ENCODE measurements around the gene MT1H.
"Not testable (repeated sequence)": the region's sequence is repeated elsewhere in the genome, so short reads cannot be mapped to it uniquely, and the experiment has no call there.

The MT1H gene

DNA sequence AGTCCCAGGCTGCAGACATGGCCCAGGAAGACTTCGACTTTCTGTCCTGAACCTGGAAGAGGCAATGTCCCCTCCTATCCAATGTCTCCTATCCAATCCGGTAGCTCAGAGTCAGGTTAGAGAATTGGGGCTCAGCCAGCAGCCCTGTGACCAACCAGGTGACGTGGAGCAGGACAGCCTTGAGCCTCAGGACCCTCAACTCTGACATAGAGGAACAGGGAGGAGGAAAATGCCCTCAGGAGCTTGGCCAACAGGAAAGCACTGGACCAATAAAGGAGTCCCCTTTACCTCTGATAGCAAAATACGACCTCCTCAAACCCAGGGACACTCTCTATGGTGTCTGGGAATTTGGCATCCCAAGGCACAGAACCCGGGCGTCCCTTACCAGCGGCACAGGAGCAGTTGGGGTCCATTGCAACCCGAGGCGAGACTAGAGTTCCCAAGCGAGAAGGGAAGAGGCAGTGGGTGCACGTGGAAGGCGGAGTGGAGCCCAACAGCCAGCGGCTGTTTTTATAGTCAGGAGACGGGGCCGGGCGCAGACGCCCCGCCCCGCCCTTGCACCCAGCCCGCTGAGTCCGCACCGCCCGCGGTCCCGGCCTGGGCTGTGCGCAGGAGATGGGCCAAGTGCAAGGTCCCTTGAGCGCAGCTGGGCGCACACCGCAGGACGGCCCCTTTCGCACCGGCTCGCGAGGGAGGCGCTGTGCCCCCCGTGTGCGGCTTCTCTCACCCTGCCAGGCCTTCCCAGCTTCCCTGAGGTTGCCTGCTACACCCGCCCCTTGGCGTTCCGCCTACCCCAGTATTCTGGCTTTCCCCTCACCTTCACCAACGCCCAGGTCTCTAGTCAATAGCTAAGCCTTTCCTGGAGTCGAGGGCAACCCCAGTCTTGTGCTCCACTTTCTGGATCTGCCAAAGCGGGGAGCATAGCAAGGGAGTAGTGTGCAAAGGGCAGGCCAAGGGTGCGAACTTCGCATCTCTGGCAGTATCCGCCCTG, 1.7 kb upstream of the MT1H start, which contains the start of gene MT1G:
MT1G (minus strand) TSS at position 485 of the 991 bp plus-strand sequence; CDS start at position 413, 72 bp downstream.
- Histone ChIP-seq H2AFZ (ENCODE audit: low read length) (no peak within 1 kb of the TSS), H3K27ac (ENCODE audit: low read depth, low read length, poor library complexity, severe bottlenecking) (no peak within 1 kb of the TSS), H3K4me1 (ENCODE audit: insufficient read depth, low read length, severe bottlenecking) (no peaks in the 10 kb centered on the region), H3K4me3 (ENCODE audit: low read depth, low read length, poor library complexity, severe bottlenecking) (no peak within 1 kb of the TSS), H3K79me2 (ENCODE audit: insufficient read depth, low read length) (no peaks in the 10 kb centered on the region), H3K4me2 (ENCODE audit: low read length) (no peak within 1 kb of the TSS), H3K36me3 (ENCODE audit: insufficient read depth, low read length) (no peaks in the 10 kb centered on the region), H3K9ac (ENCODE audit: low read length) (no peak within 1 kb of the TSS), H3K9me3 (ENCODE audit: low read length) (no peaks in the 10 kb centered on the region), H3K27me3 (ENCODE audit: insufficient read depth, low read length) (peaks cover 6% of the 10 kb centered on the region; the same call in 1 of the 2 replicates), H3F3A (ENCODE audit: insufficient read depth, low read length) (no peaks in the 10 kb centered on the region), H4K20me1 (ENCODE audit: insufficient read depth, low read length) (no peaks in the 10 kb centered on the region), H3K9me2 (ENCODE audit: low read depth, low read length) (no peaks in the 10 kb centered on the region)
- TF ChIP-seq, protein P1, sequence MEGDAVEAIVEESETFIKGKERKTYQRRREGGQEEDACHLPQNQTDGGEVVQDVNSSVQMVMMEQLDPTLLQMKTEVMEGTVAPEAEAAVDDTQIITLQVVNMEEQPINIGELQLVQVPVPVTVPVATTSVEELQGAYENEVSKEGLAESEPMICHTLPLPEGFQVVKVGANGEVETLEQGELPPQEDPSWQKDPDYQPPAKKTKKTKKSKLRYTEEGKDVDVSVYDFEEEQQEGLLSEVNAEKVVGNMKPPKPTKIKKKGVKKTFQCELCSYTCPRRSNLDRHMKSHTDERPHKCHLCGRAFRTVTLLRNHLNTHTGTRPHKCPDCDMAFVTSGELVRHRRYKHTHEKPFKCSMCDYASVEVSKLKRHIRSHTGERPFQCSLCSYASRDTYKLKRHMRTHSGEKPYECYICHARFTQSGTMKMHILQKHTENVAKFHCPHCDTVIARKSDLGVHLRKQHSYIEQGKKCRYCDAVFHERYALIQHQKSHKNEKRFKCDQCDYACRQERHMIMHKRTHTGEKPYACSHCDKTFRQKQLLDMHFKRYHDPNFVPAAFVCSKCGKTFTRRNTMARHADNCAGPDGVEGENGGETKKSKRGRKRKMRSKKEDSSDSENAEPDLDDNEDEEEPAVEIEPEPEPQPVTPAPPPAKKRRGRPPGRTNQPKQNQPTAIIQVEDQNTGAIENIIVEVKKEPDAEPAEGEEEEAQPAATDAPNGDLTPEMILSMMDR (IDR thresholded peaks at IDR 0.05; ENCODE audit: low read length), result no peak
- no peak for TF ChIP-seq EZH2 (IDR thresholded peaks at IDR 0.05; ENCODE audit: borderline replicate concordance, low read length)

- no peak overlapping the region for H3K4me3 ChIP-seq (ENCODE audit: low read depth, low read length, poor library complexity, severe bottlenecking)
- H3K27me3 ChIP-seq (ENCODE audit: insufficient read depth, low read length), result no peaks in the 10 kb centered on the region; the same call in 1 of the 2 replicates
- no peak overlapping the region for H3K4me2 ChIP-seq (ENCODE audit: low read length)
- no peaks in the 10 kb centered on the region for H3K36me3 ChIP-seq (ENCODE audit: insufficient read depth, low read length)
- TF ChIP-seq, protein P1 (IDR thresholded peaks at IDR 0.05; ENCODE audit: low read length), result no peak
- no peak for TF ChIP-seq EZH2 (IDR thresholded peaks at IDR 0.05; ENCODE audit: borderline replicate concordance, low read length)
- H3K79me2 ChIP-seq (ENCODE audit: insufficient read depth, low read length), result no peaks in the 10 kb centered on the region
- no peak overlapping the region for H2AFZ ChIP-seq (ENCODE audit: low read length)
- no peak overlapping the region for H3K9ac ChIP-seq (ENCODE audit: low read length)
- no peaks in the 10 kb centered on the region for H3F3A ChIP-seq (ENCODE audit: insufficient read depth, low read length)
- H3K27ac ChIP-seq (ENCODE audit: low read depth, low read length, poor library complexity, severe bottlenecking), result no peak overlapping the region
- no peaks in the 10 kb centered on the region for H4K20me1 ChIP-seq (ENCODE audit: insufficient read depth, low read length)
- no peaks in the 10 kb centered on the region for H3K4me1 ChIP-seq (ENCODE audit: insufficient read depth, low read length, severe bottlenecking)
- no peaks in the 10 kb centered on the region for H3K9me2 ChIP-seq (ENCODE audit: low read depth, low read length)
- H3K9me3 ChIP-seq (ENCODE audit: low read length), result no peaks in the 10 kb centered on the region
Observed at GRCh38 chr16:56669840-56670619, 416 bp downstream of the MT1H start.

- Histone ChIP-seq H3K79me2 (ENCODE audit: insufficient read depth, low read length) (no peaks in the 10 kb centered on the region), H3K9me2 (ENCODE audit: low read depth, low read length) (no peaks in the 10 kb centered on the region), H3K36me3 (ENCODE audit: insufficient read depth, low read length) (no peaks in the 10 kb centered on the region), H3K27ac (ENCODE audit: low read depth, low read length, poor library complexity, severe bottlenecking) (no peak overlapping the region), H4K20me1 (ENCODE audit: insufficient read depth, low read length) (no peaks in the 10 kb centered on the region), H3K4me3 (ENCODE audit: low read depth, low read length, poor library complexity, severe bottlenecking) (no peak overlapping the region), H3K9me3 (ENCODE audit: low read length) (no peaks in the 10 kb centered on the region), H3K27me3 (ENCODE audit: insufficient read depth, low read length) (no peaks in the 10 kb centered on the region; the same call in 1 of the 2 replicates), H3K9ac (ENCODE audit: low read length) (no peak overlapping the region), H3F3A (ENCODE audit: insufficient read depth, low read length) (no peaks in the 10 kb centered on the region), H2AFZ (ENCODE audit: low read length) (no peak overlapping the region), H3K4me2 (ENCODE audit: low read length) (no peak overlapping the region), H3K4me1 (ENCODE audit: insufficient read depth, low read length, severe bottlenecking) (no peaks in the 10 kb centered on the region)
- TF ChIP-seq, protein P1 (IDR thresholded peaks at IDR 0.05; ENCODE audit: low read length), result no peak
- TF ChIP-seq EZH2 (IDR thresholded peaks at IDR 0.05; ENCODE audit: borderline replicate concordance, low read length), result no peak
Observed at GRCh38 chr16:56670620-56670934, 963 bp downstream of the MT1H start.

DNA sequence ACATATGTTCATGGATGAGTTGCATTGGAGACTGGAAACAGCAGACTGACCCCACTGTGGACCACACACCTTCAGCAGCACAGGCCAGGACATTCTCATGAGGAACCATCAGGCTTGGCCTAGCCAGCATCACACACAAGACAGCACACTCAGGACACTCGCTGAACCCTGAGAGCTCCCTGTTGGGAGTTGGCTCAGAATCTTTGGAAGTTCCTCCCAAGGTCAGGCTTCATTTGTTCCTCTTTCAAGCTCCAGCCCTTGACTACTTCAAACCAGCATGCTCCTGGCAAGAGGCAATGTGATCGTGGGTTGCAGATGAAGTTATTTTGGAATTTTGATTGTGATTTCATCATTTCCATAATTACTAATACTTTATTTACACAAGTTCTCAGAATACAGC, 2.1 kb downstream of the MT1H start:
- not testable (repeated sequence) for H3K36me3 ChIP-seq (ENCODE audit: insufficient read depth, low read length); H3F3A ChIP-seq (ENCODE audit: insufficient read depth, low read length); H3K4me3 ChIP-seq (ENCODE audit: low read depth, low read length, poor library complexity, severe bottlenecking); H3K27ac ChIP-seq (ENCODE audit: low read depth, low read length, poor library complexity, severe bottlenecking); H3K79me2 ChIP-seq (ENCODE audit: insufficient read depth, low read length); H4K20me1 ChIP-seq (ENCODE audit: insufficient read depth, low read length); H3K4me2 ChIP-seq (ENCODE audit: low read length); H3K9me2 ChIP-seq (ENCODE audit: low read depth, low read length); H3K9ac ChIP-seq (ENCODE audit: low read length); H3K27me3 ChIP-seq (ENCODE audit: insufficient read depth, low read length); H3K4me1 ChIP-seq (ENCODE audit: insufficient read depth, low read length, severe bottlenecking); H2AFZ ChIP-seq (ENCODE audit: low read length); H3K9me3 ChIP-seq (ENCODE audit: low read length)

GRCh38 chr16:56672171-56672570, 2.6 kb downstream of the MT1H start:
- not testable (repeated sequence) for H3K79me2 ChIP-seq (ENCODE audit: insufficient read depth, low read length); H3K27ac ChIP-seq (ENCODE audit: low read depth, low read length, poor library complexity, severe bottlenecking); H3F3A ChIP-seq (ENCODE audit: insufficient read depth, low read length); H3K9me3 ChIP-seq (ENCODE audit: low read length); H3K4me2 ChIP-seq (ENCODE audit: low read length); H2AFZ ChIP-seq (ENCODE audit: low read length); H4K20me1 ChIP-seq (ENCODE audit: insufficient read depth, low read length); H3K4me3 ChIP-seq (ENCODE audit: low read depth, low read length, poor library complexity, severe bottlenecking); H3K9ac ChIP-seq (ENCODE audit: low read length); H3K9me2 ChIP-seq (ENCODE audit: low read depth, low read length); H3K27me3 ChIP-seq (ENCODE audit: insufficient read depth, low read length); H3K36me3 ChIP-seq (ENCODE audit: insufficient read depth, low read length); H3K4me1 ChIP-seq (ENCODE audit: insufficient read depth, low read length, severe bottlenecking)
